RWPE1 (cell line): ENCODE results near the gene SH2B3.
A peak's percentile ranks its signal among the peaks of the same experiment; 100 is the strongest.

Source experiments
- CTCF ChIA-PET: fragments of 350-600 bp; sonication (Branson Sonifier 250); formaldehyde crosslinking; extraction: SDS; loops from one replicate; lab custom pipeline; 2021; lab: Yijun Ruan, JAX
- POLR2A ChIA-PET: fragments of 400-600 bp; formaldehyde crosslinking; extraction: SDS; loops from one replicate; lab custom pipeline; 2020; ENCODE audit warnings: antibody characterized with exemption; ENCODE audit not compliant: low non-redundant PET; lab: Yijun Ruan, JAX
- DNase-seq: peaks from one replicate; pipeline ENCODE4 v3.0.0; 2012; ENCODE audit warnings: low spot score
- H3K27ac ChIP-seq: fragments of 450-650 bp; 2 replicates; pipeline ENCODE4 v1.5.1; 2017
- CTCF ChIP-seq: fragments of 450-650 bp; conservative IDR thresholded peaks from 2 replicates; pipeline ENCODE4 v1.5.1; 2017; ENCODE audit warnings: low read depth, mild to moderate bottlenecking

The SH2B3 gene

DNA sequence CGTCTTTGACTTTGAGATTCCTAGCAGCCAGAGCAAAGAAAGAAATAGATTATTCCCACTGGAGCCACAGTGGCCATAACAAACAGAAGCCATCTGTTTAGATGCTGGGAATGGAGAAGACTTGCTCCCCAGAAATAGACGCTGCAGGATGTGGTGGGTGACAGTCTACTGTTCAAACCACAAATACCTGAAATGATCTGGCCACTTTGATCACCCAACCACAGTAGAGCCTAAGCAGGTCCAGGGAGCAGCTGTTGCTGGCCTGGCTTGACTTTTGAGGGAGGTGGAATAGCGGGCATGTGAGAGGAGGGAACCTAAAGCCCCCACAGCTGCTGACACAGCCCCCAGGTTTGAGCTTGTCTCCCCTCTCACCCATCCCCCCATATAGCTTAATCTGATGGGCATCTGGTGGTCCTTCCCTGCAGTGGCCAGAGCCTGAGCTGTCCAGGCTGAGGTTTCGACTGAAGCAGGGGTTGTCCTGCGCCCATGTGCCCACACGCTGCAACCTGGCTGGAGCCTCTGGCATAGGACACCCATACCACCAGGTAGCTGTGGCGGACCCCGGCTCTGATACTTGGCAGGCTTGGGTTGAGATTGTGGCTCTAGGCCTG, 38.7 kb downstream of the SH2B3 start:
- ChIA-PET CTCF (interaction anchor here (0.6 to 2.4 kb wide), 5 partner anchors 9 to 614 kb away, joined by 3 to 8 read pairs (median 4); no protein-coding TSS in a partner anchor), POLR2A (no interaction called here)
- DNase-seq, result no peak
- H3K27ac ChIP-seq, result peak overlapping the region; percentile 75
- no peak for TF ChIP-seq CTCF

DNA sequence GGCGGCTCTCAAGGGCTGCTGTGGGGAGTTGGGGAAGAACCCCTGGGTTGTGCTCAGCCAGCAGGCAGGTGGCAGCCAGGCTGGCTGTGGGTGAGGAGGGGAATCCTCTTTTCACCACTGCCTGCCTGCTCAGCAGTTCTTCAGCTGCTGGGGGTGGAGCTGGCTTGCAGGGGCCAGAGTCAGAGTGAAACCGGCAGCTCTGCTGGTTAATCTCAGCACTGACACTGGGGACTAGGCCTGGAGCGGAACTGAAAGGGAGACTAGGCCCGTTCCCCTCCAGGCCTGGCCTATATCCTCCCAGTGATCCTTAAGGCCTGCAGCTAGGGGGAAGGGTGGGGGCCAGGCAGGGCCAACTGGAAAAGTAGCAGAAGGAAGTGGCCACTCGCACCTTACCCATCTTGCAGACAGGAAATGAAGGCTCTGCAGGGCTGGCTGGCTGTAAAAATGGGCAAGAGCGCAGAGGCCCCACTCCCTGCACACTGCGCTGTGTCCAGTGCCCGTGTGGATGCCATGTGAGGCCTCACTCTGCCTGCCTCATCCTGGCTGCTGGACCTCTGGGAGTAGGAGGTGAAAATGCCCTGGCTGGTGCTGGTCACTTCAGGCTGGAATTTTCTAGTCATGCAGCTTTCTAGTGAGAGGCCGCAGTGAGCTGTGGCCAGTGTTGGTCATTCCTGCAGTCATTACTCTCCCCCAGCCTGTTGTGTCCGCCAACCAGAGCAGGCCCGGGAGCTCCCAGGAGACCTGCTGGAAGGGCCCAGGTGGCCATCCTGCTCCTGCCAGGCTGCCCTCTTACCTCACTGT, 39.4 kb downstream of the SH2B3 start:
- ChIA-PET CTCF (interaction anchor here (0.6 to 2.4 kb wide), 4 partner anchors 9 to 615 kb away, joined by 3 to 8 read pairs (median 4); no protein-coding TSS in a partner anchor), POLR2A (interaction anchor here (0.7 kb wide), 1 partner anchor 18 kb away, joined by 3 read pairs; no protein-coding TSS in a partner anchor)
- TF ChIP-seq CTCF, result no peak
- no peak for DNase-seq
- peak overlapping the region; percentile 75 for H3K27ac ChIP-seq

DNA sequence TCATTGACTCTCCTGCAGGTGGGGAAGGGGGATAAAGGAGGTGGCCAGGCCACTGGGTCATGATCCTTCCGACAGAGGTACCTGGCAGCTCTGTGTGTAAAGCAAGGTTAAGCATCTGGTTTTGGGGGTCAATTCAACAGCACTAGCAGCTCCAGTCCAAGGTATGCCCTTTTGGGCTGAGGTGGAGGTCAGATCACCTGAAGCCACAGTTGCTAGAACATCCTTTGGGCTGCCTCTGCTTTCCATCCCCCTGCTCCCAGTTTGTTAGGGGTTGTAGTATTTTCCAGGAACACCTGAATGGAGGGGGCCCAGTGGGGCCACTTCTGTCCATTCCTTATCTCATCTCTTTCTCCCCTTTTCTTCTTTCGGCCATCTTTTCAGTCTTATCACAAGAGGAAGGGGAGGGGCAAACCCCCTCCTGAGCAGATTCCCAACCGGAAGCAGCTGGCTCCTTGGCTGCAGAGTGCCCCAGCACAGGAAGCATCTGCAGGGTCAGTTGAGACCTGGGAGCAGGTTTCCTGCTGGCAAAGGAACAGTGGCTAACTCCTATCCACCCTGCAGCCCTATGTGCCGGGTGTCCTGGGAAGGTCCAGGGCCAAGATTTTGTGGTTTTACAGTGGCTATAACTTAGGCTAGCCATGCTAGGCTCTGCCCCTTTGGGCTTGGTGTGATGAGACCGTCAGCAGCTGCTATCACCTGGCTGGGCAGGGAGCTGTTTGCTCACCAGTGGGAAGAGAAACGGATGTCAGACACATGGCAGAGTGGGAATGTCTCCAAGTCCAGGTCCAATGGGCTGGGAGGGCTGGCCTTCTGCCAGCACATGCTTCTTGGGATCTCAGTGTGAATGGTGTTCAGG, 40.2 kb downstream of the SH2B3 start:
- POLR2A ChIA-PET, result interaction anchor here (0.7 kb wide), 1 partner anchor 17 kb away, joined by 3 read pairs; no protein-coding TSS in a partner anchor
- H3K27ac ChIP-seq, result peak overlapping the region; percentile 75
- DNase-seq, result no peak
- CTCF ChIA-PET, result interaction anchor here (2.4 kb wide), 1 partner anchor 49 kb away, joined by 8 read pairs; no protein-coding TSS in a partner anchor
- TF ChIP-seq CTCF, result no peak

DNA sequence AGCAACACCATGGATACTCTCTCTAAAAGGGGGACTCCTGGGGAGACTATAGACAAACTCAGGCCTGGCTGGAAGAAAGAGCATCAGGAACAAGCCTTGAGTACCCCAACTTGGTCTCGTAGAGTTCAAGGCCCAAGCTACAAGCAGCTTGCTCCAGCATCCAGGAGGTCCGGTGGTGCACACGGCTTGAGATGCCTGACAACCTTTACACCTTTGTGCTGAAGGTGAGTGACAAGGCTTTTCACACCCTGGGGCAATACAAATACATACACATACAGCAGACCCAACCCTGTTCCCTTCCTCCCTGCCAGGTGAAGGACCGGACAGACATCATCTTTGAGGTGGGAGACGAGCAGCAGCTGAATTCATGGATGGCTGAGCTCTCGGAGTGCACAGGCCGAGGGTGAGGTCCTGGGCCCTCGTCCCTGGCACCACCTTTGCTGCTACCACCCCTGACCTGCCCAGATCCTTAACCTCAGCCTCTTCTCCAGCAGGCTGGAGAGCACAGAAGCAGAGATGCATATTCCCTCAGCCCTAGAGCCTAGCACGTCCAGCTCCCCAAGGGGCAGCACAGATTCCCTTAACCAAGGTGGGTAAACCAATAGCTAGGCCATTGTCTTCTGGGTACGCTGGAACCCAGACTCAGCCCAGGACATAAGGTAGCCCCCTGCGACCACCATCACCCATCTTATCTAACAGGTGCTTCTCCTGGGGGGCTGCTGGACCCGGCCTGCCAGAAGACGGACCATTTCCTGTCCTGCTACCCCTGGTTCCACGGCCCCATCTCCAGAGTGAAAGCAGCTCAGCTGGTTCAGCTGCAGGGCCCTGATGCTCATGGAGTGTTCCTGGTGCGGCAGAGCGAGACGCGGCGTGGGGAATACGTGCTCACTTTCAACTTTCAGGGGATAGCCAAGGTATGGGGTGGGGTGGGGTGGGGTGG, 41.2 kb downstream of the SH2B3 start:
- ChIA-PET CTCF (interaction anchor here (0.6 to 2.4 kb wide), 2 partner anchors 27 to 50 kb away, joined by 3 to 8 read pairs; no protein-coding TSS in a partner anchor), POLR2A (interaction anchor here (0.6 kb wide), 1 partner anchor 119 kb away, joined by 3 read pairs; no protein-coding TSS in a partner anchor)
- no peak for DNase-seq
- no peak for TF ChIP-seq CTCF
- H3K27ac ChIP-seq, result peak overlapping the region; percentile 75

GRCh38 chr12:111447571-111448265, 42.0 kb downstream of the SH2B3 start:
- no peak for DNase-seq
- CTCF ChIA-PET, result interaction anchor here (0.6 to 3.2 kb wide), 2 partner anchors 51 to 112 kb away, joined by 4 to 16 read pairs; no protein-coding TSS in a partner anchor
- TF ChIP-seq CTCF, result no peak
- peak overlapping the region; percentile 75; the same call in 1 of the 2 replicates for H3K27ac ChIP-seq
- POLR2A ChIA-PET, result no interaction called here
